H1 (cell line): ENCODE results near the gene PAXX. TPM values are rescaled to one million over a fixed set of nuclear protein-coding genes. Genes with fewer than 3 reads are reported as not detected.

ENCODE experiments used
- polyA plus RNA-seq, 7 experiments: library from polyadenylated mRNA; depleted of rRNA in 3 of 7; stranded (reverse) in 5 of 7; unstranded in 2 of 7; fragments of >200 nt in 5 of 7; fragments of 200-250 nt in 2 of 7; gene quantifications; 1 replicate in 5 of 7; 2 replicates in 1 of 7; 4 replicates in 1 of 7; pipeline versions ENCODE4 v1.2.1 to v1.2.3, GENCODE V29; 2011 to 2013; ENCODE audit warnings: missing spikeins in 2 of 7, mixed read lengths in 2 of 7
- total RNA-seq: library from RNA; stranded (reverse); fragmentation: NEBNext Ultra II Directional; extraction: Animal tissue kit (Norgen Biotek cat#: 25700); gene quantifications from 2 replicates; pipeline ENCODE4 v1.2.1, GENCODE V29; 2021

The PAXX gene
- total and polyA plus RNA-seq, 2 of the 8 experiments (the other 6 are each of a cell fraction or from before 2014, with no cell fraction given), result 43.4 to 45.9 TPM

Other genes with a start within 250 kb of the PAXX start
Only the 30 nearest of the 39 such genes appear.
- 50.6 and 51.1 TPM in 2 replicates for gene TMEM141, start 201.1 kb upstream of the PAXX start, total RNA-seq
- 137 and 140 TPM in 2 replicates for gene TMEM141, start 201.1 kb upstream of the PAXX start, polyA plus RNA-seq (2011; rRNA removed)
- gene CCDC183, start 196.1 kb upstream of the PAXX start, total RNA-seq, result 0.78 and 1.6 TPM in 2 replicates
- 0.51 and 1.1 TPM in 2 replicates for gene CCDC183, start 196.1 kb upstream of the PAXX start, polyA plus RNA-seq (2011; rRNA removed)
- gene RABL6, start 184.5 kb upstream of the PAXX start, total RNA-seq, result 129 and 130 TPM in 2 replicates
- 70.1 and 98.6 TPM in 2 replicates for gene RABL6, start 184.5 kb upstream of the PAXX start, polyA plus RNA-seq (2011; rRNA removed)
- gene AJM1, start 149.9 kb upstream of the PAXX start, total RNA-seq, result 0.86 and 0.97 TPM in 2 replicates
- 0.12 and 0.33 TPM in 2 replicates for gene AJM1, start 149.9 kb upstream of the PAXX start, polyA plus RNA-seq (2011; rRNA removed)
- 109 and 111 TPM in 2 replicates for gene PHPT1, start 143.0 kb upstream of the PAXX start, total RNA-seq
- 226 and 246 TPM in 2 replicates for gene PHPT1, start 143.0 kb upstream of the PAXX start, polyA plus RNA-seq (2011; rRNA removed)
- gene MAMDC4, start 140.1 kb upstream of the PAXX start, total RNA-seq, result 4.5 TPM in 2 replicates
- 3.1 and 6.6 TPM in 2 replicates for gene MAMDC4, start 140.1 kb upstream of the PAXX start, polyA plus RNA-seq (2011; rRNA removed)
- gene EDF1, start 126.1 kb upstream of the PAXX start, total RNA-seq, result 337 and 338 TPM in 2 replicates
- gene EDF1, start 126.1 kb upstream of the PAXX start, polyA plus RNA-seq (2011; rRNA removed), result 297 and 298 TPM in 2 replicates
- gene TRAF2, start 105.9 kb upstream of the PAXX start, total RNA-seq, result 50.2 and 50.5 TPM in 2 replicates
- 26.9 and 39.3 TPM in 2 replicates for gene TRAF2, start 105.9 kb upstream of the PAXX start, polyA plus RNA-seq (2011; rRNA removed)
- gene FBXW5, start 47.7 kb upstream of the PAXX start, total RNA-seq, result 49.0 and 49.5 TPM in 2 replicates
- 71.0 and 93.6 TPM in 2 replicates for gene FBXW5, start 47.7 kb upstream of the PAXX start, polyA plus RNA-seq (2011; rRNA removed)
- gene C8G, start 47.2 kb upstream of the PAXX start, total RNA-seq, result 0.80 TPM in 1 of 2 replicates, not detected in the other
- gene C8G, start 47.2 kb upstream of the PAXX start, polyA plus RNA-seq (2011; rRNA removed), result 0.62 and 1.8 TPM in 2 replicates
- 1.5 and 1.7 TPM in 2 replicates for gene LCN12, start 40.1 kb upstream of the PAXX start, total RNA-seq
- 1.1 and 2.1 TPM in 2 replicates for gene LCN12, start 40.1 kb upstream of the PAXX start, polyA plus RNA-seq (2011; rRNA removed)
- 2.2 and 2.3 TPM in 2 replicates for gene PTGDS, start 14.9 kb upstream of the PAXX start, total RNA-seq
- gene PTGDS, start 14.9 kb upstream of the PAXX start, polyA plus RNA-seq (2011; rRNA removed), result 1.7 and 2.5 TPM in 2 replicates
- 0.15 TPM in 1 of 2 replicates, not detected in the other for gene LCNL1, start 9.4 kb upstream of the PAXX start, total RNA-seq
- 0.11 and 0.35 TPM in 2 replicates for gene LCNL1, start 9.4 kb upstream of the PAXX start, polyA plus RNA-seq (2011; rRNA removed)
- not detected in 2 replicates for gene CLIC3, start 4.1 kb downstream of the PAXX start, total RNA-seq
- gene CLIC3, start 4.1 kb downstream of the PAXX start, polyA plus RNA-seq (2011; rRNA removed), result 0.12 and 0.33 TPM in 2 replicates
- gene ABCA2, start 35.8 kb downstream of the PAXX start, total RNA-seq, result 12.5 and 15.2 TPM in 2 replicates
- 14.3 and 21.9 TPM in 2 replicates for gene ABCA2, start 35.8 kb downstream of the PAXX start, polyA plus RNA-seq (2011; rRNA removed)
- not detected in 2 replicates for gene FUT7, start 39.7 kb downstream of the PAXX start, total RNA-seq
- not detected in 2 replicates for gene FUT7, start 39.7 kb downstream of the PAXX start, polyA plus RNA-seq (2011; rRNA removed)
- 41.9 and 44.1 TPM in 2 replicates for gene NPDC1, start 53.8 kb downstream of the PAXX start, total RNA-seq
- 26.2 and 43.6 TPM in 2 replicates for gene NPDC1, start 53.8 kb downstream of the PAXX start, polyA plus RNA-seq (2011; rRNA removed)
- 3.2 and 3.8 TPM in 2 replicates for gene ENTPD2, start 61.6 kb downstream of the PAXX start, total RNA-seq
- gene ENTPD2, start 61.6 kb downstream of the PAXX start, polyA plus RNA-seq (2011; rRNA removed), result 0.65 and 1.9 TPM in 2 replicates
- gene SAPCD2, start 78.1 kb downstream of the PAXX start, total RNA-seq, result 30.3 and 32.1 TPM in 2 replicates
- 12.7 and 17.3 TPM in 2 replicates for gene SAPCD2, start 78.1 kb downstream of the PAXX start, polyA plus RNA-seq (2011; rRNA removed)
- 5.4 and 5.5 TPM in 2 replicates for gene UAP1L1, start 85.1 kb downstream of the PAXX start, total RNA-seq
- 2.0 and 3.5 TPM in 2 replicates for gene UAP1L1, start 85.1 kb downstream of the PAXX start, polyA plus RNA-seq (2011; rRNA removed)
- 35.1 and 36.3 TPM in 2 replicates for gene MAN1B1, start 94.6 kb downstream of the PAXX start, total RNA-seq
- gene MAN1B1, start 94.6 kb downstream of the PAXX start, polyA plus RNA-seq (2011; rRNA removed), result 33.7 and 36.5 TPM in 2 replicates
- 21.2 and 21.5 TPM in 2 replicates for gene DPP7, start 122.3 kb downstream of the PAXX start, total RNA-seq
- 26.8 and 34.7 TPM in 2 replicates for gene DPP7, start 122.3 kb downstream of the PAXX start, polyA plus RNA-seq (2011; rRNA removed)
- 2.1 TPM in 2 replicates for gene GRIN1, start 146.7 kb downstream of the PAXX start, total RNA-seq
- gene GRIN1, start 146.7 kb downstream of the PAXX start, polyA plus RNA-seq (2011; rRNA removed), result 0.48 and 1.3 TPM in 2 replicates
- 0.34 and 0.36 TPM in 2 replicates for gene LRRC26, start 177.6 kb downstream of the PAXX start, total RNA-seq
- gene LRRC26, start 177.6 kb downstream of the PAXX start, polyA plus RNA-seq (2011; rRNA removed), result 0.85 and 1.0 TPM in 2 replicates
- not detected in 2 replicates for gene TMEM210, start 179.6 kb downstream of the PAXX start, total RNA-seq
- not detected in 2 replicates for gene TMEM210, start 179.6 kb downstream of the PAXX start, polyA plus RNA-seq (2011; rRNA removed)
- 37.7 and 41.9 TPM in 2 replicates for gene ANAPC2, start 196.1 kb downstream of the PAXX start, total RNA-seq
- 30.2 and 44.3 TPM in 2 replicates for gene ANAPC2, start 196.1 kb downstream of the PAXX start, polyA plus RNA-seq (2011; rRNA removed)
- gene SSNA1, start 196.3 kb downstream of the PAXX start, total RNA-seq, result 87.3 and 91.3 TPM in 2 replicates
- 157 and 182 TPM in 2 replicates for gene SSNA1, start 196.3 kb downstream of the PAXX start, polyA plus RNA-seq (2011; rRNA removed)
- 23.2 and 27.2 TPM in 2 replicates for gene TPRN, start 208.3 kb downstream of the PAXX start, total RNA-seq
- gene TPRN, start 208.3 kb downstream of the PAXX start, polyA plus RNA-seq (2011; rRNA removed), result 9.7 and 14.9 TPM in 2 replicates
- 44.1 and 44.2 TPM in 2 replicates for gene TMEM203, start 213.2 kb downstream of the PAXX start, total RNA-seq
- gene TMEM203, start 213.2 kb downstream of the PAXX start, polyA plus RNA-seq (2011; rRNA removed), result 57.1 and 67.1 TPM in 2 replicates
- 32.3 and 33.2 TPM in 2 replicates for gene NDOR1, start 213.3 kb downstream of the PAXX start, total RNA-seq
- gene NDOR1, start 213.3 kb downstream of the PAXX start, polyA plus RNA-seq (2011; rRNA removed), result 25.7 and 42.4 TPM in 2 replicates